GM12878 (cell line): ENCODE data around the gene PTAFR. TPM values are rescaled to one million over a fixed set of nuclear protein-coding genes. Genes with fewer than 3 reads are reported as not detected.

ENCODE experiments used
- ATAC-seq: fragments of 200-7000 bp; cut with Tn5 transposase; 3 replicates; pipeline ENCODE4 v1.9.1; 2020; ENCODE audit warnings: mild to moderate bottlenecking, moderate library complexity
- BruUV-seq: library from RNA; stranded (reverse); fragments of 400-500 nt; replicated peaks from 2 replicates; lab custom pipeline; 2021; lab: Mats Ljungman, UMichigan
- CTCF ChIA-PET: fragments of 300-600 bp; sonication (Branson Sonifier 250); formaldehyde crosslinking; extraction: SDS; loops from one replicate; lab custom pipeline; 2021; ENCODE audit warnings: inconsistent platforms; lab: Yijun Ruan, JAX
- POLR2A ChIA-PET: fragments of 350-600 bp; formaldehyde crosslinking; extraction: SDS; loops from one replicate; lab custom pipeline; 2021; ENCODE audit warnings: inconsistent platforms; lab: Charles Lee
- RAD21 ChIA-PET: fragments of 300-600 bp; sonication (Branson Sonifier 250); formaldehyde crosslinking; loops from one replicate; lab custom pipeline; 2023; ENCODE audit warnings: antibody characterized with exemption; ENCODE audit not compliant: unreplicated experiment; lab: Charles Lee
- SMC1A ChIA-PET: fragments of 300-600 bp; sonication (Branson Sonifier 250); formaldehyde crosslinking; loops from one replicate; lab custom pipeline; 2023; ENCODE audit not compliant: unreplicated experiment, uncharacterized antibody; lab: Charles Lee
- DNase-seq: peaks from one replicate; pipeline ENCODE4 v3.0.0-alpha.2; 2011; ENCODE audit warnings: low read depth, low spot score
- FAIRE-seq: peaks from 3 replicates; lab custom pipeline; 2011; peaks lifted over from hg19 to GRCh38; lab: Jason Lieb, UNC
- H2AFZ ChIP-seq: 2 replicates; pipeline ENCODE4 v1.6.0; 2011; ENCODE audit warnings: low read depth, low read length, control low read depth; ENCODE audit not compliant: control insufficient read depth
- H3K27ac ChIP-seq: 2 replicates; pipeline ENCODE4 v1.5.1; 2011; ENCODE audit warnings: control low read depth; ENCODE audit not compliant: control insufficient read depth, insufficient read depth
- H3K27me3 ChIP-seq, 2 experiments: replicated peaks in 1 of 2; 2 replicates each; pipeline versions ENCODE4 v1.6.0 to v1.6.1; 2011; ENCODE audit warnings: low read length in 1 of 2; ENCODE audit not compliant: control insufficient read depth in 2 of 2, insufficient read depth in 2 of 2
- H3K36me3 ChIP-seq, 2 experiments: 2 replicates each; pipeline ENCODE4 v1.5.1; 2011; ENCODE audit warnings: low read length in 1 of 2; ENCODE audit not compliant: control insufficient read depth in 2 of 2, insufficient read depth in 2 of 2
- H3K4me1 ChIP-seq: 2 replicates; pipeline ENCODE4 v1.6.1; 2011; ENCODE audit warnings: mild to moderate bottlenecking, low read length, moderate library complexity, mixed read lengths; ENCODE audit not compliant: control insufficient read depth, insufficient read depth
- H3K4me2 ChIP-seq: 2 replicates; pipeline ENCODE4 v1.6.0; 2011; ENCODE audit warnings: control low read depth; ENCODE audit not compliant: control insufficient read depth, insufficient read depth
- H3K4me3 ChIP-seq: fragments of 200-600 bp; sonication (generic); 2 replicates; pipeline ENCODE4 v1.5.1; 2016
- H3K79me2 ChIP-seq: 2 replicates; pipeline ENCODE4 v1.6.0; 2011; ENCODE audit warnings: low read length; ENCODE audit not compliant: control insufficient read depth, insufficient read depth
- H3K9ac ChIP-seq: 2 replicates; pipeline ENCODE4 v1.8.0; 2011; ENCODE audit warnings: low read length, control low read depth, mixed read lengths; ENCODE audit not compliant: control insufficient read depth, insufficient read depth
- H3K9me3 ChIP-seq: replicated peaks from 3 replicates; pipeline ENCODE4 v1.5.1; 2011; ENCODE audit warnings: mild to moderate bottlenecking, low read length; ENCODE audit not compliant: control insufficient read depth, insufficient read depth
- H4K20me1 ChIP-seq: 2 replicates; pipeline ENCODE4 v1.6.0; 2011; ENCODE audit not compliant: control insufficient read depth, insufficient read depth
- CREM ChIP-seq: IDR thresholded peaks from 2 replicates; pipeline ENCODE4 v1.6.1; 2014; ENCODE audit warnings: antibody characterized with exemption, low read depth
- FOS ChIP-seq: IDR thresholded peaks from 3 replicates; pipeline ENCODE4 v1.6.1; 2011; ENCODE audit warnings: borderline replicate concordance; ENCODE audit not compliant: insufficient read length; ENCODE audit errors: extremely low read depth
- MYC ChIP-seq: IDR thresholded peaks from 2 replicates; pipeline ENCODE4 v1.6.1; 2011; ENCODE audit warnings: mild to moderate bottlenecking, low read length, moderate library complexity, inconsistent platforms; ENCODE audit not compliant: insufficient read depth, insufficient replicate concordance, insufficient read length, severe bottlenecking
- NR2F1 ChIP-seq: fragments of 450-650 bp; conservative IDR thresholded peaks from 2 replicates; pipeline ENCODE4 v1.6.1; 2017; ENCODE audit warnings: mild to moderate bottlenecking
- PBX3 ChIP-seq: IDR thresholded peaks from 2 replicates; pipeline ENCODE4 v1.6.1; 2011; ENCODE audit warnings: mild to moderate bottlenecking, low read depth, low read length, moderate library complexity; ENCODE audit not compliant: insufficient replicate concordance
- RAD51 ChIP-seq: fragments of 450-650 bp; IDR thresholded peaks from 2 replicates; pipeline ENCODE4 v1.6.1; 2016; ENCODE audit warnings: moderate library complexity, mild to moderate bottlenecking, inconsistent platforms
- WGBS: methylation state at CpG from one replicate; pipeline ENCODE4 v1.1.6; 2016; ENCODE audit warnings: low lambda C conversion rate; ENCODE audit not compliant: insufficient replicate concordance, insufficient coverage; ENCODE audit errors: missing lambda C conversion rate; 5-methylcytosine and 5-hydroxymethylcytosine counted together
- in situ Hi-C: fragments of 300-500 bp; cut with MboI; formaldehyde crosslinking; loops from 9 replicates; pipeline ENCODE4 v1.14.3; 2018; ENCODE audit warnings: mixed read lengths
- intact Hi-C: fragments of 100-400 bp; cut with micrococcal nuclease; formaldehyde crosslinking; loops from one replicate; pipeline ENCODE4 v1.14.2; 2022; ENCODE audit not compliant: unreplicated experiment
- polyA plus RNA-seq, 11 experiments: library from polyadenylated mRNA; depleted of rRNA in 4 of 11; unstranded in 6 of 11; stranded (reverse) in 5 of 11; fragments of >200 nt; fragmentation: Nextera tagmentation in 4 of 11; fragmentation: Illumina TruSeq in 1 of 11; extraction: Ambion mirVana in 4 of 11; extraction: Trizol in 1 of 11; gene quantifications; 1 replicate in 1 of 11; 2 replicates in 10 of 11; pipeline versions ENCODE4 v1.2.1 to v1.2.3, GENCODE V29; 2011 to 2016; ENCODE audit warnings: inconsistent platforms in 2 of 11, missing spikeins in 2 of 11, low read depth in 1 of 11
- total RNA-seq, 4 experiments: library from RNA; depleted of rRNA in 3 of 4; stranded (reverse); fragments of >200 nt in 3 of 4; fragmentation: Illumina TruSeq in 1 of 4; extraction: Trizol in 1 of 4; gene quantifications; 2 replicates each; pipeline versions ENCODE4 v1.2.1 to v1.2.3, GENCODE V29; 2013 to 2021

PTAFR gene
- total and polyA plus RNA-seq, 10 of the 15 experiments (the other 5 are each of a cell fraction or from before 2014, with no cell fraction given) = 17.5 to 251 (median 27.7) TPM

- no peak overlapping the region; the same call in 1 of the 2 replicates for H2AFZ ChIP-seq
- in situ Hi-C loops = no loop called here
- RAD21 ChIA-PET = interaction anchor here (1.0 to 1.2 kb wide), 2 partner anchors 14 to 31 kb away, joined by 3 read pairs; no protein-coding TSS in a partner anchor
- H3K4me3 ChIP-seq = no peak overlapping the region
- no peak for DNase-seq
- H3K4me1 ChIP-seq = no peaks in the 10 kb centered on the region
- CTCF ChIA-PET = interaction anchor here (3.5 kb wide), 1 partner anchor 13 kb away, joined by 25 read pairs; no protein-coding TSS in a partner anchor
- POLR2A ChIA-PET = interaction anchor here (0.6 kb wide), 1 partner anchor 199 kb away, joined by 5 read pairs; no protein-coding TSS in a partner anchor
- H3K4me2 ChIP-seq = no peak overlapping the region
- SMC1A ChIA-PET = interaction anchor here (0.6 to 3.9 kb wide), 4 partner anchors 9 to 33 kb away, joined by 3 to 16 read pairs (median 4); no protein-coding TSS in a partner anchor
- no peak for TF ChIP-seq RAD51
- TF ChIP-seq FOS = no peak
- TF ChIP-seq PBX3 = no peak
- no peak for TF ChIP-seq MYC
- TF ChIP-seq CREM = no peak
- no peak for TF ChIP-seq NR2F1
- ATAC-seq = no peak; the same call in 2 of the 3 replicates
- H3K9me3 ChIP-seq = no peaks in the 10 kb centered on the region
- no peaks in the 10 kb centered on the region for H3K36me3 ChIP-seq
- no peak for FAIRE-seq
- intact Hi-C loops = no loop called here
- no peaks in the 10 kb centered on the region for H3K27me3 ChIP-seq
- 68% methylated on average over 11 of the region's 11 CpGs for WGBS
- no peak overlapping the region for H3K9ac ChIP-seq
- H4K20me1 ChIP-seq = no peaks in the 10 kb centered on the region
- no TSS peak for BruUV-seq
- H3K27ac ChIP-seq = no peak overlapping the region
- no peaks in the 10 kb centered on the region for H3K79me2 ChIP-seq
Measured at GRCh38 chr1:28104866-28105467, 71.5 kb downstream of the PTAFR start.
